Brain microvascular endothelial cell (primary cell): ENCODE results near the gene SPATA4.

Source experiments
- DNase-seq: peaks from one replicate; pipeline ENCODE4 v3.0.0-alpha.2; 2020
- H3K27ac ChIP-seq: fragments of 250-450 bp; sonication (Bioruptor Pico); 2 replicates; pipeline ENCODE4 v1.5.1; 2020; ENCODE audit warnings: mild to moderate bottlenecking, moderate library complexity
- H3K27me3 ChIP-seq: fragments of 250-450 bp; sonication (Bioruptor Pico); replicated peaks from 2 replicates; pipeline ENCODE4 v1.5.1; 2020; ENCODE audit warnings: mild to moderate bottlenecking
- H3K36me3 ChIP-seq: fragments of 250-450 bp; sonication (Bioruptor Pico); replicated peaks from 2 replicates; pipeline ENCODE4 v1.5.1; 2020; ENCODE audit warnings: mild to moderate bottlenecking
- H3K4me3 ChIP-seq: 2 replicates; pipeline ENCODE4 v1.5.1; 2011; ENCODE audit warnings: low read depth, mild to moderate bottlenecking, control low read depth, low read length, moderate library complexity
- CTCF ChIP-seq: IDR thresholded peaks from 2 replicates; pipeline ENCODE4 v1.5.1; 2011; ENCODE audit warnings: low read depth, mild to moderate bottlenecking, moderate library complexity, low read length, control low read depth, inconsistent platforms; ENCODE audit errors: missing control alignments
- in situ Hi-C: cut with HindIII; loops from 2 replicates; pipeline ENCODE4 v1.10.0; 2017; ENCODE audit warnings: low sequenced_read_pairs, low pct_ligation_motif_present

Gene SPATA4

GRCh38 chr4:176236946-176237345 lies 41.6 kb upstream of the SPATA4 start:
- peak; percentile 45 for DNase-seq
- no peaks in the 10 kb centered on the region for H3K27me3 ChIP-seq
- no peak for TF ChIP-seq CTCF
- H3K36me3 ChIP-seq, result no peaks in the 10 kb centered on the region
- no peak overlapping the region for H3K4me3 ChIP-seq
- peak overlapping the region; percentile 72 for H3K27ac ChIP-seq
- in situ Hi-C loops, result no loop called here

- in situ Hi-C loops, result no loop called here
- Histone ChIP-seq H3K4me3 (no peak overlapping the region), H3K27me3 (no peaks in the 10 kb centered on the region), H3K27ac (no peak overlapping the region), H3K36me3 (no peaks in the 10 kb centered on the region)
- no peak for DNase-seq
- no peak for TF ChIP-seq CTCF
Measured at GRCh38 chr4:176230836-176231235, 35.5 kb upstream of the SPATA4 start.

- no peak for DNase-seq
- H3K36me3 ChIP-seq, result no peaks in the 10 kb centered on the region
- in situ Hi-C loops, result no loop called here
Measured at GRCh38 chr4:176229645-176230044, 34.3 kb upstream of the SPATA4 start.

GRCh38 chr4:176226736-176227135 lies 31.4 kb upstream of the SPATA4 start:
- DNase-seq, result no peak
- Histone ChIP-seq H3K36me3 (no peaks in the 10 kb centered on the region), H3K4me3 (no peak overlapping the region), H3K27me3 (no peaks in the 10 kb centered on the region), H3K27ac (no peak overlapping the region)
- no peak for TF ChIP-seq CTCF
- in situ Hi-C loops, result no loop called here

More at GRCh38 chr4:176229645-176230044, 34.3 kb upstream of the SPATA4 start:
- TF ChIP-seq CTCF, result no peak
- Histone ChIP-seq H3K27me3 (no peaks in the 10 kb centered on the region), H3K27ac (no peak overlapping the region), H3K4me3 (no peak overlapping the region)

GRCh38 chr4:176223561-176223960 lies 28.2 kb upstream of the SPATA4 start:
- Histone ChIP-seq H3K27ac (no peak overlapping the region), H3K4me3 (no peak overlapping the region), H3K36me3 (no peaks in the 10 kb centered on the region), H3K27me3 (no peaks in the 10 kb centered on the region)
- no peak for TF ChIP-seq CTCF
- in situ Hi-C loops, result no loop called here
- DNase-seq, result no peak

GRCh38 chr4:176222149-176222548 lies 26.8 kb upstream of the SPATA4 start:
- no peak for TF ChIP-seq CTCF
- Histone ChIP-seq H3K36me3 (no peaks in the 10 kb centered on the region), H3K4me3 (no peak overlapping the region), H3K27ac (no peak overlapping the region), H3K27me3 (no peaks in the 10 kb centered on the region)
- in situ Hi-C loops, result no loop called here
- DNase-seq, result no peak
